Urinary bladder (tissue), 4 donors: ENCODE results near the gene PLEKHJ1. TPM values are rescaled to one million over a fixed set of nuclear protein-coding genes. Genes with fewer than 3 reads are reported as not detected.

Source experiments
- DNase-seq: peaks from one replicate; pipeline ENCODE4 v3.0.0-alpha.2; 2015; ENCODE audit errors: extremely low spot score
- H3K27ac ChIP-seq: one replicate; pipeline ENCODE4 v1.5.1; 2013; ENCODE audit warnings: low read depth, mild to moderate bottlenecking, moderate library complexity
- H3K36me3 ChIP-seq: one replicate; pipeline ENCODE4 v1.6.1; 2013; ENCODE audit warnings: mild to moderate bottlenecking, moderate library complexity; ENCODE audit not compliant: insufficient read depth
- H3K4me1 ChIP-seq: one replicate; pipeline ENCODE4 v1.6.1; 2013; ENCODE audit warnings: mild to moderate bottlenecking, moderate library complexity; ENCODE audit not compliant: insufficient read depth
- H3K4me3 ChIP-seq: one replicate; pipeline ENCODE4 v1.5.1; 2013; ENCODE audit warnings: low read depth, low read length
- WGBS: extraction: QIAGEN DNeasy Blood & Tissue Kit; methylation state at CpG from one replicate; pipeline ENCODE4 v1.1.7; 2013; 5-methylcytosine and 5-hydroxymethylcytosine counted together
- polyA plus RNA-seq: library from polyadenylated mRNA; stranded (reverse); fragments of 200-250 nt; gene quantifications from one replicate; pipeline ENCODE4 v1.2.3, GENCODE V29; 2013
- total RNA-seq: library from RNA; depleted of rRNA; stranded (reverse); fragments of >200 nt; gene quantifications from one replicate; pipeline ENCODE4 v1.2.3, GENCODE V29; 2014
- donor health status: healthy with polysubstance abuse.
- donor health status: healthy.

The PLEKHJ1 gene
- total and polyA plus RNA-seq, 2 donors, result 30.6 to 60.9 TPM

GRCh38 chr19:2259336-2259735, 23.2 kb upstream of the PLEKHJ1 start:
- no peak for DNase-seq
- Histone ChIP-seq H3K4me3 (no peak overlapping the region), H3K4me1 (no peaks in the 10 kb centered on the region), H3K36me3 (no peaks in the 10 kb centered on the region), H3K27ac (no peak overlapping the region)
- 77% methylated on average over 5 of the region's 5 CpGs for WGBS

DNA sequence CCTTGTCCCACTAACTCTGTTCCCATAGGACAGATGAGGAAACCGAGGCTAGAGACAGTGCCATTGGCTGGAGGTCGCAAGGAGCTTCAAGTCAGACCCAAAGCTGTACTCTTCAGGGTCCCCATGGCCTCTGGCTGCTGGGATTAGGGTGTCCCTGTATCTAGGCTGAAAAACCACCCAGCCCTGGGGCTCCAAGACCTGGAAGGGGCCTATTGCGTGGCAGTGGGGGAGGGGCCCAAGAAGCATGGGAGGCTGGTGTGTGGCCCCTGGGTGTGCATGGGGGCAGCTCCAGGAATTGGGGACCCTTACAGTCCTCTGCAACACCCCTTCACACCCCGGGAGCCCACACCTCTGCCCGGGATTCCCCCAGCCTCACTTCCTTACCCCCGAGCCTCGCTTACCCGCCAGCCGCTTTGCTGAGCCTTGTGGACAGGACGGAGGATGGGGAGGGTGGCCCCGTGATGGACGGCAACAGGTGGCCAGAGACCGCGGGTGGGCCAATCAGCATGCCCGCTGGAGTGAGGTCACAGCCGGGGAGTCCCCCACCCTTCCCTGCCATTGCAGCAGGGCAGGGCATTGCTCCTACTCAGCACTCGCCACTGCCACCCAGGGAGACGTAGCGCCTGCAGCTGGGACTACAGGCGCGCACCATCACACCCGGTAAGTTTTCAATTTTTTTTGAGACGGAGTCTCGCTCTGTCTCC, 20.0 kb upstream of the PLEKHJ1 start, which contains the start of gene JSRP1:
Gene JSRP1, minus strand, starts transcription at position 436 of the 704 bp plus-strand sequence. CDS start 1,103 bp downstream, outside the sequence.
- Histone ChIP-seq H3K27ac (no peak within 1 kb of the TSS), H3K36me3 (no peaks in the 10 kb centered on the region), H3K4me3 (no peak within 1 kb of the TSS), H3K4me1 (no peaks in the 10 kb centered on the region)
- WGBS, result 73% methylated on average over 24 of the region's 24 CpGs
- no peak for DNase-seq

- 90% methylated on average over 16 of the region's 16 CpGs for WGBS
- Histone ChIP-seq H3K4me3 (no peak overlapping the region), H3K36me3 (no peaks in the 10 kb centered on the region), H3K27ac (no peak overlapping the region), H3K4me1 (no peaks in the 10 kb centered on the region)
- DNase-seq, result no peak
Observed at GRCh38 chr19:2255112-2255845, 19.1 kb upstream of the PLEKHJ1 start.

- Histone ChIP-seq H3K36me3 (no peaks in the 10 kb centered on the region), H3K4me3 (no peak overlapping the region), H3K4me1 (peaks cover 1% of the 10 kb centered on the region), H3K27ac (no peak overlapping the region)
- no peak for DNase-seq
- 61% methylated on average over 20 of the region's 20 CpGs for WGBS
Observed at GRCh38 chr19:2254064-2254872, 18.1 kb upstream of the PLEKHJ1 start.

DNA sequence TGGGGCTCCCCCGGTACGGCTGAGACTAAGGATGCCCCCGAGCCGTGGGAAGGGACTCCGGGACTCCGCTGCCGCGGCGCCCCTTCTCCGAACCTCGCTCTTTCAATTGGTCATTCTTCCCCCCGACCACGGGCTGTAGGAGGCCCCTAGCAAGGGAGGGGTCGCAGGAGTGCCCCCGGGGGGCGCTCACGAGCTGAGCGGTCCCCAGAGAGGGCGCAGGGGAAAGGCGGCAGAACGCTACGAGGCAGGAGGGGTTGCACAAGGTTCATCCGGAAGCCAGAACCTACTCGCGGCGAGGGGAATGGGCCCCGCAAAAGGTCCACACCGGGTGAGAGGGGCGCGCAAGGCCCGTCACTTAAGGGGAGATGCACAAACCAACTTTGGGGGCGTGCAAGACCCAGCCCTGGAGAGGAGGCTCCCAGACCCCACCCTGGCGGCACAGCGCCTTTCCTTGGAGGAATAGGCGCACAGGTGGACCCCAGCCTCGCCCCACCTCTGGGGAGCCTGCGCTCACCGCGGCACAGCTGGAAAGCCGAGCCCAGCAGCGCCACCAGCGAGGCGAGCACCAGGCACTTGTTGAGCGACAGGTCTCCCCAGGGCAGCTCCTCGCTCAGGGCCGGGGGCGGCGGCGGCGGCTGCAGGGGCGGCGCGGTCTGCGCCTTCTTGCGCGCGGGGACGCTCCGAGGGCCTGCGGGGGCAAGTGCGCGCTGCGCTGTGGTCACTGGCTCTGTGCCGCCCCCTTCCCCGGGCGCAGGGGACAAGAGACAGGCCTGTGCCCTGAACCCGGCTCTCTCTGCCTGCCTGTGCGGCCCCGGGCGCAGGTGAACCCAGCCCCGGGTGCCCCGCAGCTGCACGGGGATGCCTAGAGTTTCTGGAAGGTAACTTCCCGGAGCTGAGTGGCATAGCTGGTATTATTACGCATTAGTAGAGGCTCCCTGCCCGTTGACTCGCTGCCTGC, 17.3 kb upstream of the PLEKHJ1 start:
- peak overlapping the region; percentile 2 for H3K4me3 ChIP-seq
- peaks cover 1% of the 10 kb centered on the region for H3K4me1 ChIP-seq
- WGBS, result 3% methylated on average over 77 of the region's 77 CpGs
- DNase-seq, result no peak
- H3K36me3 ChIP-seq, result no peaks in the 10 kb centered on the region
- no peak overlapping the region for H3K27ac ChIP-seq

- H3K4me3 ChIP-seq, result no peak overlapping the region
- WGBS, result 9% methylated on average over 18 of the region's 18 CpGs
- peaks cover 1% of the 10 kb centered on the region for H3K4me1 ChIP-seq
- no peaks in the 10 kb centered on the region for H3K36me3 ChIP-seq
- no peak overlapping the region for H3K27ac ChIP-seq
- no peak for DNase-seq
Observed at GRCh38 chr19:2252797-2253105, 16.6 kb upstream of the PLEKHJ1 start.

GRCh38 chr19:2252055-2252796, 16.1 kb upstream of the PLEKHJ1 start:
- Histone ChIP-seq H3K4me1 (peaks cover 1% of the 10 kb centered on the region), H3K36me3 (peaks cover 3% of the 10 kb centered on the region), H3K4me3 (no peak overlapping the region), H3K27ac (no peak overlapping the region)
- no peak for DNase-seq
- 8% methylated on average over 74 of the region's 74 CpGs for WGBS

DNA sequence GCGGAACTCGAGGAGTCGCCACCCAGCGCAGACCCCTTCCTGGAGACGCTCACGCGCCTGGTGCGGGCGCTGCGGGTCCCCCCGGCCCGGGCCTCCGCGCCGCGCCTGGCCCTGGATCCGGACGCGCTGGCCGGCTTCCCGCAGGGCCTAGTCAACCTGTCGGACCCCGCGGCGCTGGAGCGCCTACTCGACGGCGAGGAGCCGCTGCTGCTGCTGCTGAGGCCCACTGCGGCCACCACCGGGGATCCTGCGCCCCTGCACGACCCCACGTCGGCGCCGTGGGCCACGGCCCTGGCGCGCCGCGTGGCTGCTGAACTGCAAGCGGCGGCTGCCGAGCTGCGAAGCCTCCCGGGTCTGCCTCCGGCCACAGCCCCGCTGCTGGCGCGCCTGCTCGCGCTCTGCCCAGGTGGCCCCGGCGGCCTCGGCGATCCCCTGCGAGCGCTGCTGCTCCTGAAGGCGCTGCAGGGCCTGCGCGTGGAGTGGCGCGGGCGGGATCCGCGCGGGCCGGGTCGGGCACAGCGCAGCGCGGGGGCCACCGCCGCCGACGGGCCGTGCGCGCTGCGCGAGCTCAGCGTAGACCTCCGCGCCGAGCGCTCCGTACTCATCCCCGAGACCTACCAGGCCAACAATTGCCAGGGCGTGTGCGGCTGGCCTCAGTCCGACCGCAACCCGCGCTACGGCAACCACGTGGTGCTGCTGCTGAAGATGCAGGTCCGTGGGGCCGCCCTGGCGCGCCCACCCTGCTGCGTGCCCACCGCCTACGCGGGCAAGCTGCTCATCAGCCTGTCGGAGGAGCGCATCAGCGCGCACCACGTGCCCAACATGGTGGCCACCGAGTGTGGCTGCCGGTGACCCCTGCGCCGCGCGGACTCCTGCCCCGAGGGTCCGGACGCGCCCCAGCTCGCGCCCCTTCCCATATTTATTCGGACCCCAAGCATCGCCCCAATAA, 15.3 kb upstream of the PLEKHJ1 start:
- 3% methylated on average over 125 of the region's 125 CpGs for WGBS
- peaks cover 6% of the 10 kb centered on the region for H3K36me3 ChIP-seq
- H3K4me1 ChIP-seq, result peaks cover 1% of the 10 kb centered on the region
- H3K27ac ChIP-seq, result no peak overlapping the region
- no peak for DNase-seq
- H3K4me3 ChIP-seq, result peak overlapping the region; percentile 12

GRCh38 chr19:2250766-2251105, 14.6 kb upstream of the PLEKHJ1 start:
- Histone ChIP-seq H3K4me1 (peaks cover 1% of the 10 kb centered on the region), H3K4me3 (no peak overlapping the region), H3K27ac (no peak overlapping the region), H3K36me3 (peaks cover 6% of the 10 kb centered on the region)
- WGBS, result 8% methylated on average over 40 of the region's 40 CpGs
- no peak for DNase-seq

- Histone ChIP-seq H3K4me1 (peaks cover 1% of the 10 kb centered on the region), H3K27ac (no peak overlapping the region), H3K36me3 (peaks cover 12% of the 10 kb centered on the region), H3K4me3 (no peak overlapping the region)
- 25% methylated on average over 43 of the region's 43 CpGs for WGBS
- no peak for DNase-seq
Observed at GRCh38 chr19:2249880-2250765, 14.0 kb upstream of the PLEKHJ1 start.
